A549 (cell line): ENCODE results near the gene PHF21B. TPM values are rescaled to one million over a fixed set of nuclear protein-coding genes. Genes with fewer than 3 reads are reported as not detected.

Experiments
- ATAC-seq, 2 experiments: fragments of 200-7000 bp in 1 of 2; fragments of >200 bp in 1 of 2; cut with Nextera tagmentation in 1 of 2; cut with Tn5 transposase in 1 of 2; 3 replicates each; pipeline versions ENCODE4 v1.8.0 to v1.9.1; 2018 to 2020; ENCODE audit warnings: mild to moderate bottlenecking in 1 of 2, moderate library complexity in 1 of 2
- CTCF ChIA-PET: fragments of 300-600 bp; sonication (Branson Sonifier 250); formaldehyde crosslinking; extraction: SDS; loops from one replicate; lab custom pipeline; 2021; ENCODE audit warnings: antibody characterized with exemption, inconsistent platforms; lab: Yijun Ruan, JAX
- POLR2A ChIA-PET: fragments of 350-600 bp; formaldehyde crosslinking; extraction: SDS; loops from one replicate; lab custom pipeline; 2021; ENCODE audit warnings: antibody characterized with exemption, inconsistent platforms; lab: Yijun Ruan, JAX
- DNase-seq, 2 experiments: peaks; one replicate each; pipeline versions ENCODE4 v3.0.0 to v3.0.0-alpha.2; 2011 to 2016; ENCODE audit warnings: low read depth in 1 of 2, low spot score in 1 of 2
- FAIRE-seq: peaks from 2 replicates; lab custom pipeline; 2011; peaks lifted over from hg19 to GRCh38; lab: Jason Lieb, UNC
- H3K27ac ChIP-seq, 2 experiments: fragments of >200 bp; sonication (Bioruptor Twin); formaldehyde crosslinking; 3 replicates each; pipeline ENCODE4 v1.5.1; 2016 to 2017
- H3K4me1 ChIP-seq: fragments of >200 bp; sonication (Bioruptor Twin); formaldehyde crosslinking; 3 replicates; pipeline ENCODE4 v1.6.1; 2016
- H3K4me2 ChIP-seq: fragments of >200 bp; sonication (Bioruptor Twin); formaldehyde crosslinking; 3 replicates; pipeline ENCODE4 v1.6.1; 2016
- H3K4me3 ChIP-seq: fragments of >200 bp; sonication (Bioruptor Twin); formaldehyde crosslinking; 3 replicates; pipeline ENCODE4 v1.5.1; 2016
- H3K9me3 ChIP-seq: fragments of >200 bp; sonication (Bioruptor Twin); formaldehyde crosslinking; 3 replicates; pipeline ENCODE4 v1.6.1; 2016
- CBX2 ChIP-seq: fragments of 200-600 bp; sonication (generic); IDR thresholded peaks from 2 replicates; pipeline ENCODE4 v1.6.1; 2016; ENCODE audit warnings: low read depth, mild to moderate bottlenecking, borderline replicate concordance
- EHF ChIP-seq: fragments of 250-450 bp; sonication (Bioruptor Pico); IDR thresholded peaks from 2 replicates; pipeline ENCODE4 v1.5.0; 2020; ENCODE audit warnings: mild to moderate bottlenecking
- HDAC2 ChIP-seq: fragments of 200-600 bp; sonication (generic); IDR thresholded peaks from 2 replicates; pipeline ENCODE4 v1.6.1; 2016
- HES2 ChIP-seq: fragments of >200 bp; sonication (Bioruptor Twin); formaldehyde crosslinking; IDR thresholded peaks from 2 replicates; pipeline ENCODE4 v1.6.1; 2016
- HEYL ChIP-seq: fragments of 250-450 bp; sonication (Bioruptor Pico); IDR thresholded peaks from 2 replicates; pipeline ENCODE4 v1.8.0; 2021; ENCODE audit warnings: mild to moderate bottlenecking, moderate library complexity
- HOXB13 ChIP-seq: fragments of 250-450 bp; sonication (Bioruptor Pico); IDR thresholded peaks from 2 replicates; pipeline ENCODE4 v1.5.0; 2020; ENCODE audit warnings: low read depth, mild to moderate bottlenecking, moderate library complexity
- KDM5A ChIP-seq: fragments of 200-600 bp; sonication (generic); IDR thresholded peaks from 2 replicates; pipeline ENCODE4 v1.6.1; 2016; ENCODE audit warnings: antibody characterized with exemption, mild to moderate bottlenecking
- MAX ChIP-seq: IDR thresholded peaks from 2 replicates; pipeline ENCODE4 v1.6.1; 2012
- NFE2L2 ChIP-seq: fragments of 150-350 bp; conservative IDR thresholded peaks from 2 replicates; pipeline ENCODE4 v1.6.1; 2014; ENCODE audit warnings: low read length
- NR3C1 ChIP-seq: fragments of >200 bp; sonication (Bioruptor Twin); formaldehyde crosslinking; IDR thresholded peaks from 3 replicates; pipeline ENCODE4 v1.6.1; 2017
- PBX3 ChIP-seq: IDR thresholded peaks from 2 replicates; pipeline ENCODE4 v1.6.1; 2012
- PHF8 ChIP-seq: fragments of 200-600 bp; sonication (generic); IDR thresholded peaks from 2 replicates; pipeline ENCODE4 v1.6.1; 2016; ENCODE audit warnings: low read depth, mild to moderate bottlenecking, antibody characterized with exemption, moderate library complexity, borderline replicate concordance
- POLR2AphosphoS2 ChIP-seq: conservative IDR thresholded peaks from 2 replicates; pipeline ENCODE4 v1.6.1; 2012; ENCODE audit warnings: low read length, improper control_type of control experiment, inconsistent platforms
- RARB ChIP-seq: fragments of 250-450 bp; sonication (Bioruptor Pico); IDR thresholded peaks from 2 replicates; pipeline ENCODE4 v1.8.0; 2021; ENCODE audit warnings: mild to moderate bottlenecking, moderate library complexity
- REST ChIP-seq: fragments of 200-600 bp; sonication (generic); IDR thresholded peaks from 2 replicates; pipeline ENCODE4 v1.6.1; 2016; ENCODE audit warnings: antibody characterized with exemption, mild to moderate bottlenecking, moderate library complexity
- TP53 ChIP-seq: fragments of 250-450 bp; sonication (Bioruptor Pico); IDR thresholded peaks from 2 replicates; pipeline ENCODE4 v1.5.0; 2021; ENCODE audit warnings: mild to moderate bottlenecking, moderate library complexity
- ZC3H11A ChIP-seq: fragments of 450-650 bp; IDR thresholded peaks from 2 replicates; pipeline ENCODE4 v1.6.1; 2014; ENCODE audit warnings: antibody characterized with exemption, mild to moderate bottlenecking
- ZSCAN20 ChIP-seq: fragments of 250-450 bp; sonication (Bioruptor Pico); IDR thresholded peaks from 2 replicates; pipeline ENCODE4 v1.8.0; 2022; ENCODE audit warnings: mild to moderate bottlenecking, moderate library complexity
- WGBS: methylation state at CpG from one replicate; pipeline ENCODE4 v1.1.6; 2017; ENCODE audit errors: missing lambda C conversion rate; 5-methylcytosine and 5-hydroxymethylcytosine counted together
- polyA plus RNA-seq, 4 experiments: library from polyadenylated mRNA; depleted of rRNA in 3 of 4; stranded (reverse); fragments of >200 nt; fragmentation: RNase III in 1 of 4; extraction: RNeasy Plus Mini Kit Qiagen cat#74134 plus additional on column Dnase treatment in 1 of 4; gene quantifications; 2 replicates in 3 of 4; 3 replicates in 1 of 4; pipeline ENCODE4 v1.2.3, GENCODE V29; 2011 to 2017

Gene PHF21B
- polyA plus RNA-seq, 2 of the 4 experiments (the other 2 are of a cell fraction), result 0.50 to 0.70 TPM

- ChIA-PET CTCF (interaction anchor here (0.5 kb wide), 1 partner anchor 219 kb away, joined by 3 read pairs; no protein-coding TSS in a partner anchor), POLR2A (no interaction called here)
- Histone ChIP-seq H3K4me2 (no peak overlapping the region), H3K4me1 (no peaks in the 10 kb centered on the region), H3K27ac (no peak overlapping the region), H3K4me3 (no peak overlapping the region), H3K9me3 (no peaks in the 10 kb centered on the region)
- FAIRE-seq (no peak), DNase-seq (no peak), ATAC-seq (no peak)
- TF ChIP-seq POLR2AphosphoS2 (no peak), CBX2 (no peak), HES2 (no peak)
- 85% methylated on average over 13 of the region's 18 CpGs for WGBS
These were observed 81.0 kb downstream of the PHF21B start for GRCh38 chr22:44928711-44929358.

GRCh38 chr22:44928136-44928463, 81.7 kb downstream of the PHF21B start:
- H3K4me3 ChIP-seq, result no peak overlapping the region
- TF ChIP-seq HES2 (no peak), NR3C1 (no peak), MAX (no peak), HDAC2 (no peak), TP53 (CRISPR knock-in tag) (no peak), ZSCAN20 (no peak), KDM5A (no peak), PHF8 (no peak), HOXB13 (CRISPR knock-in tag) (no peak)
- DNase-seq (no peak), FAIRE-seq (no peak), ATAC-seq (no peak)
- ChIA-PET POLR2A (no interaction called here), CTCF (no interaction called here)
- no peak overlapping the region for H3K4me2 ChIP-seq
- 88% methylated on average over 11 of the region's 11 CpGs for WGBS
- no peak overlapping the region for H3K27ac ChIP-seq
- H3K9me3 ChIP-seq, result no peaks in the 10 kb centered on the region
- no peaks in the 10 kb centered on the region for H3K4me1 ChIP-seq

GRCh38 chr22:44927463-44928135, 82.2 kb downstream of the PHF21B start:
- no peak overlapping the region for H3K4me3 ChIP-seq
- ChIA-PET CTCF (no interaction called here), POLR2A (no interaction called here)
- ATAC-seq, result no peak
- FAIRE-seq, result no peak
- WGBS, result 73% methylated on average over 16 of the region's 18 CpGs
- TF ChIP-seq REST (no peak), HEYL (no peak), RARB (CRISPR knock-in tag) (no peak), PHF8 (no peak), NFE2L2 (no peak), PBX3 (no peak), EHF (CRISPR knock-in tag) (no peak), ZC3H11A (no peak)
- no peaks in the 10 kb centered on the region for H3K9me3 ChIP-seq
- no peak for DNase-seq
- no peaks in the 10 kb centered on the region for H3K4me1 ChIP-seq
- H3K27ac ChIP-seq, result no peak overlapping the region
- H3K4me2 ChIP-seq, result no peak overlapping the region
